HG03571 (cell line): ENCODE data around the gene ULBP1.
A peak's percentile ranks its signal among the peaks of the same experiment; 100 is the strongest.
"Not testable (repeated sequence)": the region's sequence is repeated elsewhere in the genome, so short reads cannot be mapped to it uniquely, and the experiment has no call there.

ENCODE experiments used
- ATAC-seq: cut with Tn5 transposase; IDR thresholded peaks from one replicate; pipeline ENCODE4 v1.9.1; 2021; ENCODE audit not compliant: unreplicated experiment

The ULBP1 gene, protein sequence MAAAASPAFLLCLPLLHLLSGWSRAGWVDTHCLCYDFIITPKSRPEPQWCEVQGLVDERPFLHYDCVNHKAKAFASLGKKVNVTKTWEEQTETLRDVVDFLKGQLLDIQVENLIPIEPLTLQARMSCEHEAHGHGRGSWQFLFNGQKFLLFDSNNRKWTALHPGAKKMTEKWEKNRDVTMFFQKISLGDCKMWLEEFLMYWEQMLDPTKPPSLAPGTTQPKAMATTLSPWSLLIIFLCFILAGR

DNA sequence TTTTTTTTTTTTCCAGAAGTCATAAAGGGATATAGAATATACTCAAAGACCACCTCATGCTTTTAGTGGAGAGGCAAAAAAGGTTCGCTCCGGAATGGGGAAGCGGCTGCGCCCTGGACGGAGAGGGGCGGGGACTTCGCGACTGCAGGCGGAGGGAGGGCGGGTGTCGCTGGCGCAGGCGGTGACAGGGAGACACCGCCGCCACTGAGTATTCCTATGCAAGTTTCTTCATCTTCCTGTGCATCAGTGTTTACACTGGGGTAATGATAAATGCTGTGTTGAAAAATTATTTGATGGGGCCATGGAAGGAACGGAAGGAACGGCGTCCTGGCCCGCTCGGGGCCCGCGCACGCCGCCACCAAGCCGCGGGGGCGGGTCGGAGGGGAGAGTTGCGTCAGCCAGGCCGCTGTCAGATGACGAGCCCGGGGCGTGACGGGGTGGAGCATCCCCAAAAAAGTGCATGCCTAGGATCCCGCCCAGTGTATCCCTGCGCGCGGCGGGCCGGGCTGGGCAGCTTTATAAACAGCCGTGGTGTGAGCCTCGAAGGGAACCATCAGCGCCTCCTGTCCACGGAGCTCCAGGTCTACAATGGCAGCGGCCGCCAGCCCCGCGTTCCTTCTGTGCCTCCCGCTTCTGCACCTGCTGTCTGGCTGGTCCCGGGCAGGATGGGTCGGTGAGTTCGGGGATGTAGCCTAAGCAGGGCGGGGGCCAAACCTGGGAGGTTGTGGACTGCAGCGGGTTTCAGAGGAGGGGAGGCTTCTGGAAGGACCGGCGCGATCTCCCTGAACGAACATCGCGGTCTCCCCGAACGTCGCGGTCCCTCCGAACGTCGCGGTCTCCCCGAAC lies at the start of gene ULBP1:
TSS of gene ULBP1 (plus strand) at position 482 of the 846 bp plus-strand sequence. CDS start at position 589, 107 bp downstream.
- ATAC-seq: peak; percentile 59

DNA sequence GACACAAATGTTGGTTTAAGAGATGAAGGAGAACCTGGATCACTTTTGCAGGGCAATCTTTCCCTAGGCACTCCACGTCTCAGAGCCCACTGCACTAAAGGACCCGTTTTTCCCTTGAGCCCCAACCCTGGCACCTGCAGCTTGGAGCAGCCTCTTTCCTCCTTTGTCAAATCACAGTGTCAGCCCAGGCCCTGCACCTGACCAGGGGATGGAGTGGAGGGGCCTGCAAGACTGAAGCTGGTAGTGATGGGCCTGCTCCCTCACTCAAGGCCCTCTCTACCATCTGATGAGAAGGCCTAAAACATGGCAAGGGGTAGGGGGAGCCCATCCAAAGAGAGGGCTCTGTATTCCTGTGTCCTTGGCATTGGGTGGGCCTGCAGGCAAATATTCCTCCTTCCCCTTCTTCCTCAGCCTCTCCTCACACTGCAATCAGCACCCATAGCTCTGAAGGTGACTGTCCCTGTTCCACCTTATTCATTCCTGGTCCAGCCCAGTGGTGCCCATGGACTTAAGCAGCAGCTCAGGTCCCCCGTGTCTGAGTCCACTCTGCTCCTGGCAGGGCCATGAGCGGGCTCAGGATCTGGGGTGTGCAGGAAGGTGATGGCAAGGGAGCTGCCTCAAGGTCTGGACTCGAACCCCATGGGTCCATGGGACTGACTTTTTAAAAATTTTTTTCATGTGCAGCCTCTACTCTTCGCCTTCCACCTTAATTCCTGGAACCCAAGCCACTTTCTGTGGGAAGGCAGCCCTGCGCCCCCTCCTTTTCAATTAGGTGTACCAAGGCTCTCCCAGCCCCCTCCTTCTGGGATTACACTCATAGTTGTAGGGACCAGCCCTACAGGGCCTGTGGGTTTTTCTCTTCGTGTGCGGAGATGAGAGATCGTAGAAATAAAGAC lies 47.5 kb upstream of the ULBP1 start:
- no peak for ATAC-seq

DNA sequence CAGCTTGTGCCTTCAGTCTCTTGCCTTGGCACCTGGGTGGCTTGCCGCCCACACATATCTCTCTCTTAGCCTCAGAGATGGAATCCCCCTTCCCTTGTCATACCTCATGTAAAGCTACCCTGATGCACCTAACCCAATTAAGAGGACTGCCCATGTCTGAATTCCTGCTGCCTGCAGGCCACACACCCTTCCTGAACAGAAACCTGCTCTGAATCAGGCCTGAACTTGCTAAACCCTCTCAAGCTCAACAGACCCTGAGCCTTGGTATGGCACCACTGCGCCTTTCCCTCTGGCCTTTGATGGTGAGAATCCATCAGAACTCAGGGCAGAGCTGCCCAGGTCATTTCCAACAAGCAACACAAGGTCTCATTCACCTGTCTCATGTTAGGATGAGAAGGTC lies 46.1 kb upstream of the ULBP1 start:
- no peak for ATAC-seq

DNA sequence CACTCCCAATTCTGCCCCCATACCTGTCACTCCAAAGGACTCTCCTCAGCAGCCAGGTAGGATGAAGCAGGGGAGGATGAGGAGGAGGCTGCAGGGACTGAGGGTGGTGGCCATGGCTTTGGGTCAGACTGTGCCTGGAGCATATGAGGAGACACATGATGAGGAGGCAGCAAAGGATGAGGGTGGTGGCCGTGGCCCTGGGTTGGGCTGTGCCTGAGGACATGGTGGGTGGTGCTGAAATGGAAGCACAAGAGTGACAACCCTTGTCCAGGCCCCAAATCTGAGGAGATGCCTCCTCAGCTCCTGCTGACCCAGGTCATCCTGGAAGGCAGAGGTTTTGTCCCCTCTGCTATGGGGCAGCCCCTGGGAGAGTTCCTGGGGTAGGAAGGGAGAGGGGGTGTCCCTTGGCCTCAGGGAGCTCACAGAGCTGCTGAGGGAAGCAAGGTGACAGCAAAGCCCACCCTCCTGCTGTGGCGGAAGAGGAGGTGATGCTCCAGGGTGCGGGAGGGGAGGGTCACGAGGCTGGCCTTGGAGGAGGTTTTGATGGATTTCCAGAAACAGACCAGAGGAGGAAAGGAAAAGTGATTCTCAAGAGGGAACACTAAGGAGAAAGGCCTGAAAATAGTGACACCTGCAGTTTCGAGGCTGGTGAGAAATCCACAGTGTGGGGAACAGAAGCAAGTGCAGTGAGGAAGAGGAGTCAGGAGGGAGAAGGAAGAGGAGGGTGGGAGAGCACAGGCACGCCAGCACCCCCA lies 45.4 kb upstream of the ULBP1 start:
- ATAC-seq: no peak

DNA sequence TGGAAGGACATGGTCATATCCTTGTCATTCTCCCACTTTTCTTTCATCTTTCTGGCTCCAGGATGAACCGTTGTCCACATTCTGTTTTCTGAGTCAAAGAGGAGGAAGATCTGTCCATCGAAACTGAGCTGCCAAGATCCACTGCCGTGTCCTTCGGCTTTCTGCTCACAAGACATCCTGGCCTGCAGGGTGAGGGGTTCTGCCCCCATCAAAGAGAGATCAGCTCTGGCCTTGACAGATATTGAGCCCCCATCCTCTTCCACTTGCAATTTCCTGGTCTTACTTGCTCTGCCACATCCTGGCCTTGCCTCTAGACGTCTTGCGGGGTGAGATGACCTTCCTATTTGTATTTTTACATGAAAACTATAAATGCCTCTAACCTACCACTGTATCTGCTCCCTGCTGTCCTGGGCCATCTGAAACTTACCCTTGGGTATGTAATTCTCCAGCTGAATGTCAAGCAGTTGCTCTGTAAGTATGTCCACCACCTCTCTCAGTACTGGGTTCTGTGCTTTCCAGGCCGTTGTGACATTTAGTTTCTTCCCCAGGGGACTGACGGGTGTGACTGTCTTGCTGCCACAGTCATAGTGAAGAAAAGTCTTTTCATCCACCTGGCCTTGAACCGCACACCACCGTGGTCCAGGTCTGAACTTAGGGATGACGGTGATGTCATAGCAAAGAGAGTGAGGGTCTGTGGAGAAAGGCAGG lies 44.5 kb upstream of the ULBP1 start:
- ATAC-seq: not testable (repeated sequence)

DNA sequence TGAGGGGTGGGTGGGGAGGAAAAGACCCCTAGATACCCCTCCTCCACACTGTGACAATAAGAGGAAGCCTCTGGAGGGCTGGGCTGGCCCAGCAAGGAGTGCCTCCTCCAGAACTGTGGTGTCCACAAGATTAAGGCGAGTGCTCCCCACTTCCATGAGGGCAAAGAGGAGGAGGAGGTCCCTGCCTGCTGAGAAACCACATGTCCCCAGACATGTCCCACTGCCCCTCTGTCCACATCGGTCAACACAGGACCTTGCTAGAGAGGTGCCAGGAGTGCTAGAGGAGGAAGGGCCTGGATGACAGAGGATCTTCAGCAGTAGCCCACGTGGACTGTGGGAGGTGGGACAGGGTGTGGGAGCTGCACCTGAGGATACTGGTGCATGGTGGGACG lies 43.9 kb upstream of the ULBP1 start:
- ATAC-seq: no peak

DNA sequence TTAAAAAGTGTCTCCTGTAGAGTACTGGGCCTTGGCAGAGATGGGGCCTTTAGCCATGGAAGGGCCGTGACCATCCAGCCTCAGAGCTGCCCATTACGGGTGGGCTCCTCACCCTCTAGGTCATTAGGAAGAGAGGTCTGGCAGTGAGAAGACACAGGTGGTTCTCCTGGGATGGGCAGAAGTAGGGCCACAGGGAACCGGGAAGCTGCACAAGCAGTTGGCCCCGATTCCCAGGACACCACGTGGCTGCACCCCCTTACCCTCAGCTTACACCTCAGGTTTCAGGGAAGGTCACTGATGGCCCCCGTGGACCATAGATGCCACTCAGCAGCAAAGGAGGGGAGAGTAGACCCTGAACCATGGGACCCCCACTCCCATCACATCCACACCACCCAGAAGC lies 42.4 kb upstream of the ULBP1 start:
- no peak for ATAC-seq

DNA sequence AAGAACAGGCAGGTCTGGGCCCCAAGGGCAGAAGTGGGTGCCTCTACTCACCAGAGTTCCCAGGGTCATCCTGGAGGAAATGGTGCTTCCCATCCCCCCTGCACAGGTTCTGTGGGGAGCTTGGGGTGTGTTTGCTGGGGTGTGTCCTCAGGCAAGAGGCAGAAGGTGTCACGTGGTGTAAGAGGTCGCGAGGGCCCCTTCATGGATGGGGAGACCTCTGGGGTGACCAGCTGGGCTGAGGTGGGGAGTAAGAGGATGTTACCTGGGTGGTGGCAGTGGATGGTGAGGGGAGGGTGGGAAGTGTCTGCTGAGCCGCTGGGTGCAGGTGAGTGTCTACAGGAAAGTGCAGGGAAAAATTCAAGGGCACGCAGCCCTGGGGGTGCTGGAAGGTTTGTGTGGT lies 41.7 kb upstream of the ULBP1 start:
- ATAC-seq: not testable (repeated sequence)

DNA sequence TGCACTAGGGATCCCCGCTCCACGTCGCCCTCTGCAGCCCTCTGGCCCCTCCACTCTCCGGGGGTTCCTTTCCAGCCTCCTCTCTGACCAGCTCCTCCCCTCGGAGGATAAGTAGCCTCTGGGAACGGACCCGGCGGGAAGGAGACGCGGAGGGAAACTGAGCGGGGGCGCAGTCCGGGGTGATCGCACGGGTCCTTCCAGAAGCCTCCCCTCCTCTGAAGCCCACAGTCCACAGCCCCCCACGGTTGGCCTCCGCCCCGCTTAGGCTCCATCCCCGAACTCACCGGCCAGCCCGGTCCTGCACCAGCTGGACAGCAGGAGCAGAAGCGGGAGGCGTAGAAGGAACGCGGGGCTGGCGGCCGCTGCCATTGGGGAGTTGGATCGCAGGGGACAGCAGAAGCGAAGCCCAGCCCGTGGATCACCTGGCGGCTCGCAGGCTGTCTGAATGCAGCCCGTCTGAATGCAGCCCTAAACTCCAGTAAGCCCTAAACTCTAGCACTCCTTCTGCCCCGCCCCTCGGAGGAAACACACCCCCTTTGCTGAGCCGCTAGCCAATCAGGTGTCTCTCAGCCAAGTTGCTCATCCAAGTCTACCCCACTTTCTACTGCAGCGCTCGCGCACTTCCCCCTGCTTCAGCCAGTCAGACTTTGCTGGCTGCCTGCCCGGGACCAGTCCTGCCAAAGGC lies 41.0 kb upstream of the ULBP1 start, which contains the start of gene RAET1G:
TSS of gene RAET1G (minus strand) at position 480 of the 685 bp plus-strand sequence. CDS start at position 369, 111 bp downstream.
- ATAC-seq: no peak

DNA sequence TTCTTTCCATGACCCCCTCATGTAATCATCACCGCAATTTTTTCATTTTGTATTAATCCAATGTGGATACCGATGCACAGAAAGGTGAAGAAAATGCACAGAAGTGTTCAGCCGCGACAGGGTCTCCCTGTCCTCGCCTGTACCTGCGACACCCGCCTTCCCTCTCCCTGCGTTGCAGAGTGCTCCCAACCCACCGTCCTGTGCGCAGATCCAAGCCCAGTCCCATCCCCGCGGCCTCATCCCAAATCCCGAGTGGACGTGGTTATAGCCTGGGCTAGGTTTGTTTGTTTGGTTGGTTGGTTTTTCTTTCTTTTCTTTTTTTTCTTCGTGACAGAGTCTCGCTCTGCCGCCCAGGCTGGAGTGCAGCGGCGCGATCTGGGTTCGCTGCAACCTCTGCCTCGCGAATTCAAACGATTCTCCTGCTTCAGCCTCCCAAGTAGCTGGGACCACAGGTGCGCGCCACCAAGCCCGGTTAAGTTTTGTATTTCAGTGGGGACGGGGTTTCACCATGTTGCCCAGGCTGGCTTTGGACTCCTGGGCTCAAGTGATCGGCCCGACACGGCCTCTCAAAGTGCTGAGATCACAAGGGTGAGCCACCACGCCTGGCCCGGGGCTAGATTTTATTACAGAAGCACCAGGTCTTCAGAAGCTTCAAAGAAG lies 40.3 kb upstream of the ULBP1 start:
- no peak for ATAC-seq

DNA sequence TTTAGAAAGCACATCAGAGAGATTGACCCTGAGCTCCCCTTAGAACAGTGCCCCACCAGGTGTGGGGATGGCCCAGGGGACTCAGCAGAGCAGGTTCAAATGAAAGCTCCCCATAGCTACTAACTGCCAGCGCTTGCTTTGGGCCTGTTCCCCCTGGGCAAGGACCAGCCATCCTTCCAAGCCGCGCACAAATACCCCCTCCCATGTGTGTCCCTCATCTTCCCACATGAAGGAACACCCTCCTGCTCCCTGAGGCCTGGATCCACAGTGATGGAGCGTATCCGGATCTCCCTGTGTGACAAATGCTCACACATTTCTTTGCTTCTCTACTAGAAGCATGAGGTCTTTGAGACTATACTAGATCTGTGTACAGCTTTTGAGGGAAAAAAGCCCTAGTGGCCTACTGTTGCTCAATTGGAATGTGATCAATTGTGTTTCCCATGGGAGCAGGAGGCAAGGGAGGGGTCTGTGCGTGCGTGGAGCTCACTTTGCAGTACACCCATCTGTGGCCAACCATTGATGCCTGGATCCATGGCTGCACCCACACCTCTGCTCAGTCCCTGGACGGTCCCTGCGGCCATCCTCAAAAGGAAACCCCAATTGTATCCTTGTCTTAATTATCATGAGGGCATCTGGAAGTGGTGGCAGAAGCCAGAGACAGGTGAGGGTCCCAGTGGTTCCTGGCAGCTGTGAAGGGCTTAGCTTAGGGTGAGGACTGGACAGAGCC lies 39.4 kb upstream of the ULBP1 start:
- no peak for ATAC-seq

DNA sequence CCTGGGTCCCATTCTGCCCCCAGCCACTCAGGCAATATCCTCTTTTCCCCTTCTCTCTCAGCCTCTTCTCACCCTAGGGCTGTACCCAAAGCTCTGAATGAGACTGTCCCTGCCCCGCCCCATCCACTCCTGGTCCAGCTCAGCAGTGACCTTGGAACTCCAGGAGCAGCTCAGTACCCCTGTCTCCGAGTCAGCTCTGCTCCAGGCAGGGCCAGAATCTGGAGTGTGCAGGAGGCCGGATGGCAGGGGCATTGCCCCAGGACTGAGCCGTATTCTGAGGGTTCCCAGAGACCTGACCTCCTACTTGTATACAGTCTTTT lies 38.9 kb upstream of the ULBP1 start:
- no peak for ATAC-seq

DNA sequence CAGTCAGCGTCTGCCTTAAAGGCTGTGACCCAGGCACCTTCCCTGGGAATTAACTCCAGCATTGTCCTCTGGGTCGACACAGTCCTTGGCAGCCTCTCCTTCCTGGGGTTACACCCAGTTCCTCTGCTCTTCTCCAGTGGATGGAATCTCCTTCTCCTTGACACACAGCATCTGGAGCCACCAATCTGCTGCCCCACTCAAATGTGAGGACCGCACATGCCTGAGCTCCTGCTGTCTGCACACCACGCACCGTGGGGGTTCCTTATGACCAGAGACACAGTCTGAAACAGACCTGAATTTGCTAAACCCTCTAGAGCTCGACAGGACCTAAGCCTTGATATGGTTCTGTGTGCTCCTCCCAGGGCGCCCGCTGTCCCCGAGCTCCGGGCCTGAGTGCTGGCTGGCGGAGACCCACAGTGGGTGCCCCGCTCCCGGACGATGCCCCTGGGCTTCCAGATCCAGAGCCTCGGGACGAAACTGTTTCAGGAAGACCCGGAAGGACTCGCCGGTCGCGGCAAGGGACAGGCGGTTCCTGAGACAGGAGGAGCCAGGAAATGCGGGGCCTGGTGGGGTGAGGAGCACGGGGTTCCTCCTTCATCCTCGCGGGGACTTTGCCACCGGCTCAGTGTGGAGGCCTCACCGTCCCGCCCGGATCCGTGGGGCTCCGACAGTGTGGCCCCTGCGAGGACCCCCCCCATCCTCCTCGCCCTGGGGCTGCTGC lies 38.3 kb upstream of the ULBP1 start:
- ATAC-seq: no peak

DNA sequence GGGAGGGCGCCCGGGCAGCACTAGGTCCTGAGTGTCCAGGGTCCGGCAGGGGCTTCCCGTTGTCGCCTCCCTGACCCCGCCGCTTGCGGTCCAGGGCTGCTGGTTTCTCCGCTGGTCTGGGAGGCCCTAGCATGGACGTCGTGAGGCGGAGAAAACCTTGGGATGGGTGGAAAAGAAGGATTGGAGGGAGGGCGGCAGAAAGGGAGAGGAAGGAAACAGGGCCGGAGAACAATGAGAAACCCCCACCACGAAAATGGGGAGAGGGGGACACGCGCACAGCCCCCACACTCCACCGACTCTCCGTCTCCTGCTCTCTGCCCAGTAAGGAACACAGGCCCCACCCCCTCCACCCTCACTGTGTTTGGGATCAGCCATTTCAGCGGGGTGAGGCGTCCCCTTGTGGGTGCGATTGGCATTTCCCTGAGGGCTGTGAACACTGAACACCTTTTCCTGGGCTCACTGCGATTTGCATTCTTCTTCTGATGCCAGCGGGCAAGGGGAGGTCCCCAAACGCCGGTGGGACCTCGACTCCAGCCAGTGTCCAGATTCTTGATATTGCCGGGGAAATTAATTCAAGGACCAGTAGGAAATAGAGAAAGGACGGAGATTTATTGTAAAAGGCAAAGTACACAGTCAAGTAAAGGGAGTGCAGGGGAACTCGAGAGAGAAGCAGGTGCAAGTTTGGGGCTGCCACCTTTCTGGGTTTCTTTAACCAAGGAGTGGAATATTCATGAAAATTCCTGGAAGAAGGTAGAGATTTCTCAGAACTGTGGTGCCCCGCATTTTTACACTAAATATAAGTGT lies 37.6 kb upstream of the ULBP1 start:
- no peak for ATAC-seq

DNA sequence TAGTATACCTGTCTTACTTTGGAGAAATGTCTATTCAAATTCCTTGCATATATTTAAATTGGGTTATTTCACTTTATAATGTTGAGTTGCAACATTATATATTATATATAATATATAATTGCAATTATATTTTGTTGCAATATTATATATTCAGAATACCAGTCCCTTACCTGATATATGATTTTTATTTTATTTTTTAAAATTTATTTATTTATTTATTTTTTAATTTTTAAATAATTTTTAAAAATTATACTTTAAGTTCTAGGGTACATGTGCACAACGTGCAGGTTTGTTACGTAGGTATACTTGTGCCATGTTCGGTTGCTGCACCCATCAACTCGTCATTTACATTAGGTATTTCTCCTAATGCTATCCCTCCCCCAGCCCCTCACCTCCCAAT lies 36.7 kb upstream of the ULBP1 start:
- ATAC-seq: not testable (repeated sequence)

DNA sequence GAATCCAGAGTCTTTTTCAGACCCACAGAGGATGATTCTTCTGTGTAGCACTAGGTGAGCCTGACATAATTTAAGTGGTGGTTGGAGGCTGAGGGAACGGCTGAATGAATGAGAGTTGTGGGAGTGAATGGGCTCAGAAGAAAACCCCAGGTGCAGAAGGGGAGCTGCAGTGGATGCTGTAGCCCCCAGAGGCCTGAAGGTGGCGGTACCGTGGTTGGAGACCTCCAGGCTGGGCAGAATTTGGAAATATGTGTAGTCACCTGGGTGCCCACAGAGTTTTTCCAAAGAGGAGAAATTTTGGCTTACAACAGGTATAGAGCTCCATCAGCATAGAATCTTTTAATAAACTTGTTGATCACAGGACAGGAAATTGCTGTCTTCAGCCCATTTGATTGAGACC lies 34.3 kb upstream of the ULBP1 start:
- ATAC-seq: no peak

DNA sequence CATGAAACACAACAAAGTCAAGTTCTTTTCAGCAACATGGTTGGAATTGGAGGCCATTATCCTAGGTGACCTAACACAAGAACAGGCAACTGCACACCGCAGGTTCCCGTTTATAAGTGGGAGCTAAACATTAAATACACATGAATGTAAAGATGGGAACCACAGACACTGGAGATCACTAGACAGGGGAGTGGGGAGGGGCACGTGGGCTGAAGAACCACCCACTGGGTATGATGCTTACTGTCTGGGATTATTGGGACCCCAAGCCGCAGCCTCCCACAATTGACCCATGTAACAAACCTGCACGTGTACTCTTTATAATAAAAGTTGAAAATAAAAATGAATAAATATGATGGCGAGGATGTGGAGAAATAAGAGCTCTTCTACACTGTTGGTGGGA lies 32.2 kb upstream of the ULBP1 start:
- ATAC-seq: no peak
